ENCODE results near the gene MAPK1IP1L. TPM values are rescaled to one million over a fixed set of nuclear protein-coding genes. Genes with fewer than 3 reads are reported as not detected.

The MAPK1IP1L gene
- total and polyA plus RNA-seq, 2 of the 13 experiments (the other 11 are each of a cell fraction or from before 2014, with no cell fraction given): 27.8 to 68.4 TPM

DNA sequence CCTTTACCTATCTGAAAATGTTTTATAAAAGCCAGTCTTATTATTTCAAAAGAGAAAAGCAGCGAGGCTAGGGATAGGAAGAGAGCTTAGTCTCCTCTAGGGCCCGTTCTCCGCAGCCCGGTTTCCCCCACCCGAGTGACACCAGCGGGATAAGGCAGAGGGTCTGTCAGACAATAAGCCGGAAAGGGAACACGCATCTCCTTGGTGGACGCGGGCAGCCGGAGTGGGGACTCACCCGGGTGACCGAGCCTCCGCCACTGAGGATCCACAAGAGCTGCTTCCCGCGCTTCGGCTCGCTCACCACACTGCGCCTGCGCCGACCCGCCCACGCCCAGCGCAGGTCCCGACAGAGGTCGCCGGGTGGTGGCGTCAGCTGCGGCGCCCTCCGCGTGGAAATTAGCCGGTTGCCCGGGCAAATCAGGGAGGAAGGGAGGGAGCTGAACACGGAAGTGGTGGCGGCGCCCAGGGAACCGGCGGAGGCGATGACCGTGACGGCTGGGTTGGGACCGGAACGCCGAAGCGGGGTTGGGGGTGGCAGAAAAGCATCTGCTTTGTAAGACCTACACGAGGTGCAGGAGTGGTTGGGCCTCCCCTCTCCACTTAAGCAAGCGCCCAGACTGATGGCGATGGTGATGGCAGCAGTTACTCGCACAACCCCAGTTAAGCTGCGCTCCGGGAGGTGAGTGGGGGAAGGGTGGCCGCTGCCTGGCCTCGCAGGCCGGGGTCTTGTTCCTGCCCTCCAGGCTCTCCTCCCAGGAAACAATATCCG, 24.5 kb upstream of the MAPK1IP1L start, which contains the start of the genes SOCS4 and WDHD1 (continued):
- TF ChIP-seq GFI1 (CRISPR knock-in tag; IDR thresholded peaks at IDR 0.05; ENCODE audit: borderline replicate concordance) (peak; percentile 40; the same call in 1 of the 2 replicates), ZNF350 (CRISPR knock-in tag; IDR thresholded peaks at IDR 0.05; ENCODE audit: borderline replicate concordance, low read depth) (peak; percentile 93), KLF6 (CRISPR knock-in tag; IDR thresholded peaks at IDR 0.05) (0 out of 2 replicates have a peak, but pooled peaks have one; percentile 19), REXO4 (CRISPR knock-in tag; IDR thresholded peaks at IDR 0.05; ENCODE audit: borderline replicate concordance) (no peak), ATAD3A (CRISPR knock-in tag; IDR thresholded peaks at IDR 0.05) (no peak), ZNF878 (CRISPR knock-in tag; IDR thresholded peaks at IDR 0.05) (no peak), ISX (CRISPR knock-in tag; conservative IDR thresholded peaks at IDR 0.05) (no peak), ZNF556 (CRISPR knock-in tag; IDR thresholded peaks at IDR 0.05; ENCODE audit: borderline replicate concordance) (peak; percentile 89; the same call in 1 of the 2 replicates), MED8 (CRISPR knock-in tag; IDR thresholded peaks at IDR 0.05; ENCODE audit: insufficient replicate concordance) (peak; percentile 68), STAG1 (CRISPR knock-in tag; IDR thresholded peaks at IDR 0.05) (no peak), TSC22D2 (CRISPR knock-in tag; IDR thresholded peaks at IDR 0.05; ENCODE audit: borderline replicate concordance) (peak; percentile 53; the same call in 1 of the 2 replicates), PRPF4 (IDR thresholded peaks at IDR 0.05; ENCODE audit: low read depth, low read length, poor library complexity, severe bottlenecking) (peak; percentile 83), ZFP36L1 (CRISPR knock-in tag; IDR thresholded peaks at IDR 0.05) (0 out of 2 replicates have a peak, but pooled peaks have one; percentile 51), FOXA1 (IDR thresholded peaks at IDR 0.05) (no peak), FOXA1 (CRISPR knock-in tag; IDR thresholded peaks at IDR 0.05) (peak; percentile 46; the same call in 1 of the 2 replicates)
- TF ChIP-seq, protein P1, sequence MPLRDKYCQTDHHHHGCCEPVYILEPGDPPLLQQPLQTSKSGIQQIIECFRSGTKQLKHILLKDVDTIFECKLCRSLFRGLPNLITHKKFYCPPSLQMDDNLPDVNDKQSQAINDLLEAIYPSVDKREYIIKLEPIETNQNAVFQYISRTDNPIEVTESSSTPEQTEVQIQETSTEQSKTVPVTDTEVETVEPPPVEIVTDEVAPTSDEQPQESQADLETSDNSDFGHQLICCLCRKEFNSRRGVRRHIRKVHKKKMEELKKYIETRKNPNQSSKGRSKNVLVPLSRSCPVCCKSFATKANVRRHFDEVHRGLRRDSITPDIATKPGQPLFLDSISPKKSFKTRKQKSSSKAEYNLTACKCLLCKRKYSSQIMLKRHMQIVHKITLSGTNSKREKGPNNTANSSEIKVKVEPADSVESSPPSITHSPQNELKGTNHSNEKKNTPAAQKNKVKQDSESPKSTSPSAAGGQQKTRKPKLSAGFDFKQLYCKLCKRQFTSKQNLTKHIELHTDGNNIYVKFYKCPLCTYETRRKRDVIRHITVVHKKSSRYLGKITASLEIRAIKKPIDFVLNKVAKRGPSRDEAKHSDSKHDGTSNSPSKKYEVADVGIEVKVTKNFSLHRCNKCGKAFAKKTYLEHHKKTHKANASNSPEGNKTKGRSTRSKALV (CRISPR knock-in tag; IDR thresholded peaks at IDR 0.05): 0 out of 2 replicates have a peak, but pooled peaks have one; percentile 26
- TF ChIP-seq, protein P2, sequence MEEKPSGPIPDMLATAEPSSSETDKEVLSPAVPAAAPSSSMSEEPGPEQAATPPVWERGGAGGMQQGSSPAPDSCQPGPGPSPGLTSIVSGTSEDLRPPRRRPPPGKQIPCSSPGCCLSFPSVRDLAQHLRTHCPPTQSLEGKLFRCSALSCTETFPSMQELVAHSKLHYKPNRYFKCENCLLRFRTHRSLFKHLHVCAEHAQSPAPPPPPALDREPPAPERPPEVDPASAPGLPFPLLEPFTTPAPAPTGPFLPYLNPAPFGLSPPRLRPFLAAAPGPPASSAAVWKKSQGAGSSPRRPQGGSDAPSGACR (CRISPR knock-in tag; IDR thresholded peaks at IDR 0.05): peak; percentile 70; the same call in 1 of the 2 replicates
- TF ChIP-seq, protein P3, sequence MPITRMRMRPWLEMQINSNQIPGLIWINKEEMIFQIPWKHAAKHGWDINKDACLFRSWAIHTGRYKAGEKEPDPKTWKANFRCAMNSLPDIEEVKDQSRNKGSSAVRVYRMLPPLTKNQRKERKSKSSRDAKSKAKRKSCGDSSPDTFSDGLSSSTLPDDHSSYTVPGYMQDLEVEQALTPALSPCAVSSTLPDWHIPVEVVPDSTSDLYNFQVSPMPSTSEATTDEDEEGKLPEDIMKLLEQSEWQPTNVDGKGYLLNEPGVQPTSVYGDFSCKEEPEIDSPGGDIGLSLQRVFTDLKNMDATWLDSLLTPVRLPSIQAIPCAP (CRISPR knock-in tag; IDR thresholded peaks at IDR 0.05; ENCODE audit: low read depth): 0 out of 2 replicates have a peak, but pooled peaks have one; percentile 43
- TF ChIP-seq, protein P4, sequence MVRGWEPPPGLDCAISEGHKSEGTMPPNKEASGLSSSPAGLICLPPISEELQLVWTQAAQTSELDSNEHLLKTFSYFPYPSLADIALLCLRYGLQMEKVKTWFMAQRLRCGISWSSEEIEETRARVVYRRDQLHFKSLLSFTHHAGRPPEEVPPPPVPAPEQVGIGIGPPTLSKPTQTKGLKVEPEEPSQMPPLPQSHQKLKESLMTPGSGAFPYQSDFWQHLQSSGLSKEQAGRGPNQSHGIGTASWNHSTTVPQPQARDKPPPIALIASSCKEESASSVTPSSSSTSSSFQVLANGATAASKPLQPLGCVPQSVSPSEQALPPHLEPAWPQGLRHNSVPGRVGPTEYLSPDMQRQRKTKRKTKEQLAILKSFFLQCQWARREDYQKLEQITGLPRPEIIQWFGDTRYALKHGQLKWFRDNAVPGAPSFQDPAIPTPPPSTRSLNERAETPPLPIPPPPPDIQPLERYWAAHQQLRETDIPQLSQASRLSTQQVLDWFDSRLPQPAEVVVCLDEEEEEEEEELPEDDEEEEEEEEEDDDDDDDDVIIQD (CRISPR knock-in tag; IDR thresholded peaks at IDR 0.05; ENCODE audit: low read depth): no peak
- TF ChIP-seq, protein P5, sequence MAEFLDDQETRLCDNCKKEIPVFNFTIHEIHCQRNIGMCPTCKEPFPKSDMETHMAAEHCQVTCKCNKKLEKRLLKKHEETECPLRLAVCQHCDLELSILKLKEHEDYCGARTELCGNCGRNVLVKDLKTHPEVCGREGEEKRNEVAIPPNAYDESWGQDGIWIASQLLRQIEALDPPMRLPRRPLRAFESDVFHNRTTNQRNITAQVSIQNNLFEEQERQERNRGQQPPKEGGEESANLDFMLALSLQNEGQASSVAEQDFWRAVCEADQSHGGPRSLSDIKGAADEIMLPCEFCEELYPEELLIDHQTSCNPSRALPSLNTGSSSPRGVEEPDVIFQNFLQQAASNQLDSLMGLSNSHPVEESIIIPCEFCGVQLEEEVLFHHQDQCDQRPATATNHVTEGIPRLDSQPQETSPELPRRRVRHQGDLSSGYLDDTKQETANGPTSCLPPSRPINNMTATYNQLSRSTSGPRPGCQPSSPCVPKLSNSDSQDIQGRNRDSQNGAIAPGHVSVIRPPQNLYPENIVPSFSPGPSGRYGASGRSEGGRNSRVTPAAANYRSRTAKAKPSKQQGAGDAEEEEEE (CRISPR knock-in tag; IDR thresholded peaks at IDR 0.05; ENCODE audit: borderline replicate concordance): no peak

Measured in HepG2 (cell line).